Endodermal cell (in vitro differentiated cells): ENCODE measurements around the gene GADL1. TPM values are rescaled to one million over a fixed set of nuclear protein-coding genes. Genes with fewer than 3 reads are reported as not detected.

Source experiments
- DNase-seq: peaks from one replicate; pipeline ENCODE4 v3.0.0-alpha.2; 2017
- H3K27ac ChIP-seq: 2 replicates; pipeline ENCODE4 v1.5.1; 2013; ENCODE audit warnings: mild to moderate bottlenecking, low read depth, low read length, moderate library complexity
- H3K27me3 ChIP-seq: 2 replicates; pipeline ENCODE4 v1.6.1; 2013; ENCODE audit warnings: mild to moderate bottlenecking, low read length, moderate library complexity; ENCODE audit not compliant: insufficient read depth, control insufficient read depth, poor library complexity, severe bottlenecking
- H3K36me3 ChIP-seq: 2 replicates; pipeline ENCODE4 v1.7.0; 2013; ENCODE audit warnings: mild to moderate bottlenecking, low read length, moderate library complexity; ENCODE audit not compliant: control insufficient read depth, insufficient read depth
- H3K4me1 ChIP-seq: one replicate; pipeline ENCODE4 v1.7.0; 2013; ENCODE audit warnings: low read length; ENCODE audit not compliant: control insufficient read depth, insufficient read depth
- H3K4me3 ChIP-seq: 2 replicates; pipeline ENCODE4 v1.5.1; 2013; ENCODE audit warnings: mild to moderate bottlenecking, low read length, moderate library complexity
- H3K9ac ChIP-seq: 2 replicates; pipeline ENCODE4 v1.6.1; 2013; ENCODE audit warnings: mild to moderate bottlenecking, low read length, moderate library complexity; ENCODE audit not compliant: poor library complexity, severe bottlenecking; ENCODE audit errors: extremely low read depth
- H3K9me3 ChIP-seq: 2 replicates; pipeline ENCODE4 v1.6.1; 2013; ENCODE audit warnings: mild to moderate bottlenecking, low read length, moderate library complexity; ENCODE audit not compliant: control insufficient read depth
- H3K27ac Mint-ChIP-seq: 2 replicates; pipeline ENCODE4 v1.8.0; 2020; ENCODE audit warnings: mixed read lengths
- H3K27me3 Mint-ChIP-seq: 2 replicates; pipeline ENCODE4 v1.8.0; 2021; ENCODE audit warnings: mild to moderate bottlenecking, mixed read lengths; ENCODE audit not compliant: insufficient read depth
- H3K36me3 Mint-ChIP-seq: 2 replicates; pipeline ENCODE4 v1.8.0; 2020; ENCODE audit warnings: low read depth, mixed read lengths
- H3K4me1 Mint-ChIP-seq: 2 replicates; pipeline ENCODE4 v1.8.0; 2020; ENCODE audit warnings: mixed read lengths
- H3K4me3 Mint-ChIP-seq: 2 replicates; pipeline ENCODE4 v1.8.0; 2020; ENCODE audit warnings: mild to moderate bottlenecking, moderate library complexity, mixed read lengths
- H3K9me3 Mint-ChIP-seq: 2 replicates; pipeline ENCODE4 v1.8.0; 2020; ENCODE audit warnings: mild to moderate bottlenecking, mixed read lengths
- CTCF ChIP-seq: fragments of 200-600 bp; sonication (generic); conservative IDR thresholded peaks from 2 replicates; pipeline ENCODE4 v1.5.0; 2021; ENCODE audit warnings: antibody characterized with exemption, mild to moderate bottlenecking
- WGBS, 2 experiments: methylation state at CpG; one replicate each; pipeline versions ENCODE4 v1.1.5 to v1.1.7; 2013; ENCODE audit warnings: missing lambda C conversion rate in 2 of 2, mixed read lengths in 1 of 2; ENCODE audit not compliant: insufficient coverage in 1 of 2, insufficient read length in 1 of 2; 5-methylcytosine and 5-hydroxymethylcytosine counted together
- total RNA-seq, 2 donors: library from RNA; stranded (reverse); fragmentation: NEBNext Ultra II Directional in 1 of 2; extraction: Animal tissue kit (Norgen Biotek cat#: 25700) in 1 of 2; gene quantifications; 2 replicates in 1 of 2; 3 replicates in 1 of 2; pipeline ENCODE4 v1.2.1, GENCODE V29; 2021

Gene GADL1
- total RNA-seq, 2 donors from 2014 or later, result 0.11 TPM; not detected in 1

- no peak overlapping the region for H3K27ac Mint-ChIP-seq
- H3K4me3 Mint-ChIP-seq, result no peak overlapping the region
- H3K9ac ChIP-seq, result no peak overlapping the region
- no peaks in the 10 kb centered on the region for H3K9me3 ChIP-seq
- no peak overlapping the region for H3K27ac ChIP-seq
- WGBS, 2 experiments, result 95% methylated on average over 3 of the region's 3 CpGs; no CpG with 5 or more reads in 1 of the 2 experiments
- no peak for DNase-seq
- peaks cover 19% of the 10 kb centered on the region for H3K4me1 Mint-ChIP-seq
- no peaks in the 10 kb centered on the region for H3K36me3 ChIP-seq
- H3K4me3 ChIP-seq, result no peak overlapping the region
- no peak for TF ChIP-seq CTCF
- no peaks in the 10 kb centered on the region for H3K9me3 Mint-ChIP-seq
- H3K4me1 ChIP-seq, result no peaks in the 10 kb centered on the region
- no peaks in the 10 kb centered on the region for H3K36me3 Mint-ChIP-seq
- peaks cover 15% of the 10 kb centered on the region for H3K27me3 Mint-ChIP-seq
- H3K27me3 ChIP-seq, result peaks cover 18% of the 10 kb centered on the region
These were observed 133.1 kb downstream of the GADL1 start for GRCh38 chr3:30761374-30761773.

- DNase-seq, result no peak
- no peaks in the 10 kb centered on the region for H3K36me3 Mint-ChIP-seq
- Histone ChIP-seq H3K4me3 (no peak overlapping the region), H3K36me3 (no peaks in the 10 kb centered on the region), H3K9me3 (no peaks in the 10 kb centered on the region), H3K4me1 (no peaks in the 10 kb centered on the region), H3K27ac (no peak overlapping the region), H3K9ac (no peak overlapping the region), H3K27me3 (peaks cover 24% of the 10 kb centered on the region)
- WGBS, 2 experiments, result no CpG with 5 or more reads among the region's 2 CpGs
- H3K4me3 Mint-ChIP-seq, result no peak overlapping the region
- H3K27me3 Mint-ChIP-seq, result peaks cover 18% of the 10 kb centered on the region
- H3K27ac Mint-ChIP-seq, result no peak overlapping the region
- no peaks in the 10 kb centered on the region for H3K9me3 Mint-ChIP-seq
- H3K4me1 Mint-ChIP-seq, result peaks cover 19% of the 10 kb centered on the region
- TF ChIP-seq CTCF, result no peak
These were observed 133.7 kb downstream of the GADL1 start for GRCh38 chr3:30760737-30761136.

- no peak overlapping the region for H3K27ac Mint-ChIP-seq
- H3K36me3 Mint-ChIP-seq, result no peaks in the 10 kb centered on the region
- Histone ChIP-seq H3K27ac (no peak overlapping the region), H3K9me3 (no peaks in the 10 kb centered on the region), H3K36me3 (no peaks in the 10 kb centered on the region), H3K4me1 (no peaks in the 10 kb centered on the region), H3K4me3 (no peak overlapping the region), H3K27me3 (peaks cover 30% of the 10 kb centered on the region), H3K9ac (no peak overlapping the region)
- DNase-seq, result no peak
- WGBS, 2 experiments, result 75 to 92% methylated on average over 2 to 3 of the region's 3 CpGs
- no peak overlapping the region for H3K4me3 Mint-ChIP-seq
- H3K9me3 Mint-ChIP-seq, result no peaks in the 10 kb centered on the region
- no peak for TF ChIP-seq CTCF
- peaks cover 19% of the 10 kb centered on the region for H3K4me1 Mint-ChIP-seq
- H3K27me3 Mint-ChIP-seq, result peaks cover 18% of the 10 kb centered on the region
These were observed 134.3 kb downstream of the GADL1 start for GRCh38 chr3:30760040-30760695.
